ENCODE measurements around the gene MADCAM1. TPM values are rescaled to one million over a fixed set of nuclear protein-coding genes. Genes with fewer than 3 reads are reported as not detected.

The MADCAM1 gene
- total RNA-seq, 5 donors from 2014 or later (not counting 1 experiment from before 2014, with no cell fraction given) = 0.40 to 1.6 (median 1.4) TPM

DNA sequence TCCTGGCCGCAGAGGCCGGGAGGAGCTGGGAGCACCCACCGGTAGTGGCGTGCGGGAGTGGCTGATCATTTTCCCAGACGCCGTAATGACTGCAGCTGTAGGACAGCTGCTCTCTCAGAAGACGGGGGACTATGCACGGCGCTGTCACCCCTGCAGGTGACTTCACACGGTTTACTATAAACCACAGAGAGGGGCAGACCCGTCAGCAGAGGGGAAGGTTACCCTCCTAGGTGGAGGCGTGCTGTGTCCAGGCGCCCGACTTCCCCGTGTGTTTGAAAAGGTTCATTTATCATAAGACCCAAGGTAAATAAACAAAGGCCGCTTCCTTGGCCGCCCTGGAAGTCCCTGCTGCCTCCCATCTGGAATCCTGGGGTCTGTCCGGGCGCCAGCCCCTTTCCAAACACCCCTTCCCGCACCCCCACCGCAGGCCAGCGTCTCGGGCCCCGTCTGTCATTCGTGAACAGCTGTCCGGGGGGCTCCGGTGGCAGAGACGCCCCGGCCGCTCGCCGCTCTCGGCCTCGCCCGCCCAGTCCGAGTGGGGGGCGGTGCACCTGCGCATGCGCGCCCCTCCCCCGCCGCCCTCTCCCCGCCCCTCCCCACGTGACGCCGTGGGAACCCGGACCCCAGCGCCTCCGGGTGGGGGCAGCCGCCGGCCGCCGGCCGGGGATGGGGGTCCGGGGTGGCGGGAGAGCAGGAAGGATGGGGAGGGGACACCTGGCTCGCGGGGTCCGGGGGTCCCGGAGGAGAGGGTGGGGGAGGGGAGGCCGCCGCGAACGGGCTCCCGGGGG lies 36.4 kb upstream of the MADCAM1 start:
- Mint-ChIP-seq H3K27ac (no peak overlapping the region), H3K36me3 (no peaks in the 10 kb centered on the region), H3K27me3 (peaks cover 0 to 31% of the 10 kb centered on the region in 2 donors), H3K9me3 (no peaks in the 10 kb centered on the region), H3K4me3 (peak overlapping the region; percentile 63 to 72 (median 70)), H3K4me1 (peaks cover 0 to 14% (median 10%) of the 10 kb centered on the region in 3 donors)
- ChIA-PET POLR2A (no interaction called here), CTCF (no interaction called here)
- H3K36me3 ChIP-seq (ENCODE audit: control insufficient read depth in 2 of 2, extremely low read depth in 1 of 2, insufficient read depth in 1 of 2, low read length in 1 of 2) = no peaks in the 10 kb centered on the region
- H3K27me3 ChIP-seq (replicated peaks in 1 of 2; ENCODE audit: control insufficient read depth in 2 of 2, extremely low read depth in 1 of 2, insufficient read depth in 2 of 2, low read length in 1 of 2) = peaks cover 10 to 71% of the 10 kb centered on the region in 2 experiments
- whole genome bisulfite sequencing (ENCODE audit: insufficient coverage) = 14% methylated on average over 38 of the region's 66 CpGs
- ATAC-seq (replicated peaks in 1 of 4) (peak in 3 of 4 experiments; percentile 36 to 74 (median 63)), DNase-seq (peak in 11 of 35 experiments; percentile 4 to 30 (median 17))
- H3K4me1 ChIP-seq (ENCODE audit: control insufficient read depth in 1 of 2, extremely low read depth in 1 of 2, insufficient read depth in 2 of 2, low read length in 2 of 2) = peaks cover 0 to 18% of the 10 kb centered on the region in 2 experiments
- H3K9me3 ChIP-seq = no peaks in the 10 kb centered on the region
- H3K4me3 ChIP-seq (ENCODE audit: control insufficient read depth in 1 of 2, extremely low read depth in 1 of 2, low read length in 1 of 2) = peak overlapping the region in 1 of 2 donors; percentile 21
- no peak overlapping the region for H3K27ac ChIP-seq (ENCODE audit: low read length)

DNA sequence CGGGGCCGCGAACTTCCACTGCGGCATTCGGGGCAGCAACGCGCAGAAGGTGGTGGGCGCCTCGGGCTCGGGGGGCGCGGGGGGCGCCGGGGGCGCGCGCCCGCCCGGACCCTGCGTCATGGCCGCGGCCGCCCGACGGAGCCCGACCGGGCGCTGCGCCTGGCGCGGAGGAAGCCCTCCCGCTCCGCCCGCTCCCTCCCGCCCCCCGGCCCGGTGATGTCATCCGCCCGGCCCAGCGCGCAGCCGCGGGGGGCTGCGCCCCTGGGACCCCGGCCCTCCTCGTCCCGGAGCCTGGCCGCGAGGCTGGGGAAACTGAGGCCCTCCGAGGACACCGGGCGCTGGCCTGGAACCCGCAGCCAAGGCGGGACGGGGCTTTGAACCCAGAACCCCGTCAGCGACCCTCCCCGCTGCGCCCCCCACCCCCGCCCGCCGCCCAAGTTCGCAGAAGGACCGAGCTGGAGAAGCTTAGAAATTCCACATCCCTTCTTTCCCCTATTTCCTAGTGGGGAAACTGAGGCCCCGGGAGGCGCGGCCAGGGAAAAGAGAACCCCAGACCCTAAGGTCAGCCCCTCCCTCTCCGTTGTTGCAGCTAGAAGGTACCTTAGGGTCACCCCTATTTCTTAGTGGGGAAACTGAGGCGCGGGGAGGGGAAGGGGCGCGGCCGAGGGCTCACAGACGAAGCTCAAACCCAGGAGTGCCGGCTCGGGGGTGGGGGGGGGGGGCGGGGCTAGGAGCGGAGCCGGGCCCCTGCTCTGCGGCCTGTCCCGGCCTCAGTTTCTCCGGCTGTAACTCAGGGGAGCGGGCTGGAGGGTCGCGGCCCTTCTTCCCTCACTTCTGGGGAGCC lies 35.2 kb upstream of the MADCAM1 start, which contains the start of gene SHC2:
TSS of gene SHC2 (minus strand) at position 157 of the 844 bp plus-strand sequence. CDS start at position 120, 37 bp downstream.
- WGBS (ENCODE audit: insufficient coverage) = 3% methylated on average over 52 of the region's 85 CpGs
- ChIA-PET POLR2A (no interaction called here), CTCF (no interaction called here)
- DNase-seq (no peak), ATAC-seq (replicated peaks in 1 of 4) (peak in 2 of 4 experiments; percentile 41 to 46)
- Histone ChIP-seq H3K9me3 (no peaks in the 10 kb centered on the region), H3K4me3 (ENCODE audit: control insufficient read depth in 1 of 2, extremely low read depth in 1 of 2, low read length in 1 of 2) (peak within 1 kb of the TSS in 1 of 2 donors; percentile 21), H3K27ac (ENCODE audit: low read length) (no peak within 1 kb of the TSS), H3K4me1 (ENCODE audit: control insufficient read depth in 1 of 2, extremely low read depth in 1 of 2, insufficient read depth in 2 of 2, low read length in 2 of 2) (peaks cover 0 to 18% of the 10 kb centered on the region in 2 experiments), H3K27me3 (replicated peaks in 1 of 2; ENCODE audit: control insufficient read depth in 2 of 2, extremely low read depth in 1 of 2, insufficient read depth in 2 of 2, low read length in 1 of 2) (peaks cover 10 to 62% of the 10 kb centered on the region in 2 experiments), H3K36me3 (ENCODE audit: control insufficient read depth in 2 of 2, extremely low read depth in 1 of 2, insufficient read depth in 1 of 2, low read length in 1 of 2) (no peaks in the 10 kb centered on the region)
- H3K27me3 Mint-ChIP-seq = peaks cover 0 to 31% of the 10 kb centered on the region in 2 donors
- H3K4me1 Mint-ChIP-seq = peaks cover 0 to 14% (median 10%) of the 10 kb centered on the region in 3 donors
- peak within 1 kb of the TSS; percentile 63 to 72 (median 71) for H3K4me3 Mint-ChIP-seq
- no peaks in the 10 kb centered on the region for H3K9me3 Mint-ChIP-seq
- H3K27ac Mint-ChIP-seq = no peak within 1 kb of the TSS
- no peaks in the 10 kb centered on the region for H3K36me3 Mint-ChIP-seq

DNA sequence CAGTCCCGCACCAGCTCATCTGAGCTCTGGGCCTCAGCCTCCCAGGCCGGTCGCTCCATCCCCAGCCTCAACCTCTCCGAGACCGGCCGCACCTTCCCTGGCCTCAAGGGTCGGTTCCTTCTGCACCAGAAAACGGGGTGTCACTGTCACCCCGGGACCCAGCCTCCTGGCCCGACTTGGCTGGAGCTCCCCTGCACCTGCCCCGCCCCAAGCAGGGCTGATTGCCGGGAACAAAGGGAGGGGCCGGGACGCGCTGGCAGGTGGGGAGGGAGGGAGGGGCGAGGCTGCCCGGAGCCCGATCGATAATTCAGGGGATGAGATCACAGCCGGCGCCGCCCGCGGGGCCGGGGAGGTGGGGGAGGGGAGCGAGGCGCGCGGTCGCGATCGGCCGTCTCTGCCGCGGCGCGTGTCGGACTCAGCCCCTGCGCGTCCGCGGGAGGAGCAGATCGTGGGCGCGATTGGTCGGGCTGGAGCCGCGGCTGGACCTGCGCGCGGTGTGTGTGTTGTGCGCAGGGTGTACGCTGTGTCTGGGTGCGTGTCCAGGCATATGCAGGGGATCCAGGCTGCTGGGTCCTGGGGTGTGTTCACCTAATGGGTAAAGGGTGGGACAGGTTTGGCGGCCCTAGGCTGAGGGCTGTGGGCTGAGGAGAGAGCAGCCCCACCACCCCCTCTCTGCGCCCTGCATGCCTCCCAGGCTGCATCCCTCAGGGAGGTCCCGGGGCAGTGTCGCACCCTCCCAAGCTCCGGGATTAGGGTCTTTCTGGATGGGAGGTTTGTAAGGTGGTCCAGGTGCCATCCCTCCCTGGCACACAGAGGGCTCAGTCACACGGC lies 34.4 kb upstream of the MADCAM1 start:
- H3K27me3 ChIP-seq (replicated peaks in 1 of 2; ENCODE audit: control insufficient read depth in 2 of 2, extremely low read depth in 1 of 2, insufficient read depth in 2 of 2, low read length in 1 of 2) = peaks cover 10 to 54% of the 10 kb centered on the region in 2 experiments
- ATAC-seq (replicated peaks in 1 of 4) = peak in 2 of 4 experiments; percentile 18 to 26
- Mint-ChIP-seq H3K4me1 (peaks cover 0 to 14% (median 10%) of the 10 kb centered on the region in 3 donors), H3K27ac (no peak overlapping the region), H3K9me3 (no peaks in the 10 kb centered on the region), H3K27me3 (peaks cover 0 to 28% of the 10 kb centered on the region in 2 donors), H3K36me3 (no peaks in the 10 kb centered on the region), H3K4me3 (peak overlapping the region; percentile 62 to 71 (median 67))
- H3K27ac ChIP-seq (ENCODE audit: low read length) = no peak overlapping the region
- POLR2A ChIA-PET = no interaction called here
- CTCF ChIA-PET = no interaction called here
- H3K4me1 ChIP-seq (ENCODE audit: control insufficient read depth in 1 of 2, extremely low read depth in 1 of 2, insufficient read depth in 2 of 2, low read length in 2 of 2) = peaks cover 0 to 18% of the 10 kb centered on the region in 2 experiments
- no peaks in the 10 kb centered on the region for H3K36me3 ChIP-seq (ENCODE audit: control insufficient read depth in 2 of 2, extremely low read depth in 1 of 2, insufficient read depth in 1 of 2, low read length in 1 of 2)
- no peaks in the 10 kb centered on the region for H3K9me3 ChIP-seq
- DNase-seq = no peak
- no peak overlapping the region for H3K4me3 ChIP-seq (ENCODE audit: control insufficient read depth in 1 of 2, extremely low read depth in 1 of 2, low read length in 1 of 2)
- WGBS (ENCODE audit: insufficient coverage) = 5% methylated on average over 46 of the region's 60 CpGs

DNA sequence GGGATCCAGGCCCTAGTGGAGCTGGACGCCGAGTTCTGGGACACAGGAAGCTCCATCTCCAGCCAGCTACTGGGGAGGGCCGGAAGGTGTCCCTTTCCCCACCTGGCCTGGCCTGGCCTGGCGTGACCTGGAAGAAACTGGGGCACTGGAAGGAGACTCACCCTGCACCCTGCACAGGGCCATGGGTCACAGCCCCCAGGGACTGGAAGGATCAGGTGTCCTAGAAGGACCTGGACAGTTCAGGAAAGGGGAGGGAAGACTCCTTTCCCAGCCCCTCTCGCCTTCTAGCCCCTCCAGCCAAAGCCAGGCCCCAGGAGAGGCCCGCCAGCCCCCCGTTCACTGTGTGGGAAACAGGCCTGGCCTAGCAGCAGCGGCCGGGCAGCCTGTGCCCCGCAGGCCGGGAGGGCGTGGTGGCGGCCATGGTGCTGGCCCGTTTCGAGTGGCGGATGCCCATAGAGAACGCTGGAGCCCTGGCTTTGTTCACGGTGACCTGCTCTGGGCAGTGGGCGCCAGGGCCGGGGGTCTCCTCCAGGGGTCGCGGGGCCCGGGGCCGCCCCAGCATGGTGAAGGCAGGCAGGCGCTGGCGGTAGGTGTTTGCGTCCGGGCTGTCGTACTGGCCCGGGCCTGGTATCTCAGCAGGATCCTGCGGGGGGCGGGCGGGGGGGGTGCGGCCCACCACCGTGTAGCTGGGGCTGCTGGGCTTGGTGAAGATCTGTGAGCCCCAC lies 32.6 kb upstream of the MADCAM1 start:
- H3K36me3 ChIP-seq (ENCODE audit: control insufficient read depth in 2 of 2, extremely low read depth in 1 of 2, insufficient read depth in 1 of 2, low read length in 1 of 2) = no peaks in the 10 kb centered on the region
- POLR2A ChIA-PET = no interaction called here
- H3K4me3 ChIP-seq (ENCODE audit: control insufficient read depth in 1 of 2, extremely low read depth in 1 of 2, low read length in 1 of 2) = no peak overlapping the region
- H3K4me3 Mint-ChIP-seq = no peak overlapping the region
- no peak overlapping the region for H3K27ac ChIP-seq (ENCODE audit: low read length)
- ATAC-seq (replicated peaks in 1 of 4) (no peak), DNase-seq (no peak)
- H3K9me3 ChIP-seq = no peaks in the 10 kb centered on the region
- H3K4me1 Mint-ChIP-seq = peaks cover 0 to 14% (median 5%) of the 10 kb centered on the region in 3 donors
- CTCF ChIA-PET = no interaction called here
- WGBS (ENCODE audit: insufficient coverage) = 93% methylated on average over 29 of the region's 35 CpGs
- no peaks in the 10 kb centered on the region for H3K36me3 Mint-ChIP-seq
- no peaks in the 10 kb centered on the region for H3K9me3 Mint-ChIP-seq
- H3K27me3 ChIP-seq (replicated peaks in 1 of 2; ENCODE audit: control insufficient read depth in 2 of 2, extremely low read depth in 1 of 2, insufficient read depth in 2 of 2, low read length in 1 of 2) = peaks cover 10 to 44% of the 10 kb centered on the region in 2 experiments
- peaks cover 0 to 22% of the 10 kb centered on the region in 2 donors for H3K27me3 Mint-ChIP-seq
- peaks cover 0 to 18% of the 10 kb centered on the region in 2 experiments for H3K4me1 ChIP-seq (ENCODE audit: control insufficient read depth in 1 of 2, extremely low read depth in 1 of 2, insufficient read depth in 2 of 2, low read length in 2 of 2)
- H3K27ac Mint-ChIP-seq = no peak overlapping the region

DNA sequence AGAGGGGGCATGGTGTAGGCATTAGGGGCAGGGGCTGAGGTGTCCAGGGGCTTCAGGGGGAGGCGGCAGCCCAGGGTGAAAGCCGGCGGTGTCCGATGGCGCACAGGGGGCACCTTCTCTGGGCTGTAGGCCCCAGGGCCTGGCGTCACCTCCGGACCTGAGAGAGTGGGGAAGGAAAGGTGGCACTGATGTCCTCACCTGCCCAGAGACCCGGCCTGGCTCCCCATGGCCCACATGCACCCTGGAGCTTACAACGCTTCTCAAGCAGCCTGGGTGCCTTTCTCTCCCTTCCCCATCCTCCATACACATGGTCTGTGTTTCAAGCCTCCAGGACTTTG lies 32.1 kb upstream of the MADCAM1 start:
- Mint-ChIP-seq H3K4me1 (peaks cover 0 to 14% (median 5%) of the 10 kb centered on the region in 3 donors), H3K36me3 (no peaks in the 10 kb centered on the region), H3K27me3 (peaks cover 0 to 22% of the 10 kb centered on the region in 2 donors), H3K4me3 (no peak overlapping the region), H3K27ac (no peak overlapping the region), H3K9me3 (no peaks in the 10 kb centered on the region)
- no peak overlapping the region for H3K4me3 ChIP-seq (ENCODE audit: control insufficient read depth in 1 of 2, extremely low read depth in 1 of 2, low read length in 1 of 2)
- no peaks in the 10 kb centered on the region for H3K36me3 ChIP-seq (ENCODE audit: control insufficient read depth in 2 of 2, extremely low read depth in 1 of 2, insufficient read depth in 1 of 2, low read length in 1 of 2)
- peaks cover 0 to 18% of the 10 kb centered on the region in 2 experiments for H3K4me1 ChIP-seq (ENCODE audit: control insufficient read depth in 1 of 2, extremely low read depth in 1 of 2, insufficient read depth in 2 of 2, low read length in 2 of 2)
- 98% methylated on average over 6 of the region's 9 CpGs for WGBS (ENCODE audit: insufficient coverage)
- ChIA-PET POLR2A (no interaction called here), CTCF (no interaction called here)
- H3K9me3 ChIP-seq = no peaks in the 10 kb centered on the region
- peaks cover 10 to 38% of the 10 kb centered on the region in 2 experiments for H3K27me3 ChIP-seq (replicated peaks in 1 of 2; ENCODE audit: control insufficient read depth in 2 of 2, extremely low read depth in 1 of 2, insufficient read depth in 2 of 2, low read length in 1 of 2)
- no peak overlapping the region for H3K27ac ChIP-seq (ENCODE audit: low read length)
- DNase-seq (no peak), ATAC-seq (replicated peaks in 1 of 4) (no peak)

All from T-cell (primary cell).